VCaP (cell line): Measurements from ENCODE around the gene ZNF664.

Experiments used
- H3K27ac ChIP-seq: fragments of 450-650 bp; 2 replicates; pipeline ENCODE4 v1.5.1; 2017
- CTCF ChIP-seq: fragments of 450-650 bp; conservative IDR thresholded peaks from 2 replicates; pipeline ENCODE4 v1.5.1; 2017; ENCODE audit warnings: mild to moderate bottlenecking, moderate library complexity

Gene ZNF664

GRCh38 chr12:124007826-124008570 is 35.0 kb downstream of the ZNF664 start:
- TF ChIP-seq CTCF: no peak
- H3K27ac ChIP-seq: peak overlapping the region; percentile 36; the same call in 1 of the 2 replicates

- no peak overlapping the region for H3K27ac ChIP-seq
- TF ChIP-seq CTCF: no peak
Observed at GRCh38 chr12:124008595-124008994, 35.6 kb downstream of the ZNF664 start.

GRCh38 chr12:124009781-124010180 is 36.8 kb downstream of the ZNF664 start:
- no peak overlapping the region for H3K27ac ChIP-seq
- TF ChIP-seq CTCF: no peak

- no peak overlapping the region for H3K27ac ChIP-seq
- no peak for TF ChIP-seq CTCF
Observed at GRCh38 chr12:124010687-124011086, 37.7 kb downstream of the ZNF664 start.

GRCh38 chr12:124011435-124012115 is 38.6 kb downstream of the ZNF664 start:
- no peak for TF ChIP-seq CTCF
- H3K27ac ChIP-seq: no peak overlapping the region

GRCh38 chr12:124013073-124013472 is 40.1 kb downstream of the ZNF664 start:
- no peak for TF ChIP-seq CTCF
- H3K27ac ChIP-seq: no peak overlapping the region

- no peak overlapping the region for H3K27ac ChIP-seq
- no peak for TF ChIP-seq CTCF
Observed at GRCh38 chr12:124015494-124016461, 42.8 kb downstream of the ZNF664 start.
